OCI-LY7 (cell line): ENCODE measurements around the gene PTH1R. TPM values are rescaled to one million over a fixed set of nuclear protein-coding genes. Genes with fewer than 3 reads are reported as not detected.
"Not testable (repeated sequence)": the region's sequence is repeated elsewhere in the genome, so short reads cannot be mapped to it uniquely, and the experiment has no call there.

ENCODE experiments used
- BruUV-seq: library from RNA; stranded (reverse); fragments of 400-500 nt; replicated peaks from 2 replicates; lab custom pipeline; 2021; lab: Mats Ljungman, UMichigan
- CTCF ChIA-PET: fragments of 300-600 bp; sonication (Branson Sonifier 250); formaldehyde crosslinking; loops from one replicate; lab custom pipeline; 2022; ENCODE audit warnings: antibody characterized with exemption; ENCODE audit not compliant: unreplicated experiment; lab: Charles Lee
- POLR2A ChIA-PET: fragments of 300-600 bp; sonication (Branson Sonifier 250); formaldehyde crosslinking; loops from one replicate; lab custom pipeline; 2022; ENCODE audit warnings: antibody characterized with exemption; lab: Charles Lee
- DNase-seq: peaks from one replicate; pipeline ENCODE4 v3.0.0-alpha.2; 2015; ENCODE audit warnings: low spot score
- H2AFZ ChIP-seq: fragments of 200-600 bp; sonication (generic), shearing (Covaris generic); 2 replicates; pipeline ENCODE4 v1.6.1; 2014; ENCODE audit warnings: mild to moderate bottlenecking, antibody characterized with exemption, low read length, moderate library complexity
- H3K27ac ChIP-seq: fragments of 200-600 bp; sonication (generic); 2 replicates; pipeline ENCODE4 v1.5.1; 2014; ENCODE audit warnings: mixed run types, low read depth, mild to moderate bottlenecking, moderate library complexity, low read length, inconsistent platforms; ENCODE audit not compliant: poor library complexity, severe bottlenecking
- H3K36me3 ChIP-seq: fragments of 200-600 bp; sonication (generic); 2 replicates; pipeline ENCODE4 v1.6.1; 2014; ENCODE audit warnings: mild to moderate bottlenecking, antibody characterized with exemption, low read length, moderate library complexity, mixed read lengths; ENCODE audit not compliant: insufficient read depth
- H3K4me1 ChIP-seq: fragments of 200-600 bp; sonication (generic); 2 replicates; pipeline ENCODE4 v1.5.1; 2014; ENCODE audit warnings: mild to moderate bottlenecking, low read length; ENCODE audit not compliant: insufficient read depth, poor library complexity, severe bottlenecking
- H3K4me2 ChIP-seq: fragments of 200-600 bp; sonication (generic); 2 replicates; pipeline ENCODE4 v1.6.1; 2014; ENCODE audit warnings: mild to moderate bottlenecking, low read length
- H3K4me3 ChIP-seq: fragments of 200-600 bp; sonication (generic); 2 replicates; pipeline ENCODE4 v1.5.1; 2014; ENCODE audit warnings: mild to moderate bottlenecking, low read depth, low read length; ENCODE audit not compliant: poor library complexity, severe bottlenecking
- H3K79me2 ChIP-seq: fragments of 200-600 bp; sonication (generic); 2 replicates; pipeline ENCODE4 v1.6.1; 2016; ENCODE audit warnings: low read depth, mild to moderate bottlenecking, low read length, moderate library complexity, mixed read lengths; ENCODE audit not compliant: insufficient read depth
- H3K9me2 ChIP-seq: fragments of 200-600 bp; sonication (generic); 2 replicates; pipeline ENCODE4 v1.6.1; 2016; ENCODE audit warnings: mild to moderate bottlenecking, low read length, mixed read lengths; ENCODE audit not compliant: insufficient read depth
- H3K9me3 ChIP-seq: fragments of 200-600 bp; sonication (generic); 2 replicates; pipeline ENCODE4 v1.6.1; 2014; ENCODE audit warnings: mild to moderate bottlenecking, mixed run types, low read length, mixed read lengths
- H4K20me1 ChIP-seq: fragments of 200-600 bp; sonication (generic); 2 replicates; pipeline ENCODE4 v1.6.1; 2014; ENCODE audit warnings: mild to moderate bottlenecking, antibody characterized with exemption, low read length, moderate library complexity, mixed read lengths; ENCODE audit not compliant: insufficient read depth
- CTCF ChIP-seq: fragments of 200-600 bp; sonication (generic); conservative IDR thresholded peaks from 2 replicates; pipeline ENCODE4 v1.5.1; 2014; ENCODE audit warnings: mild to moderate bottlenecking, antibody characterized with exemption, low read length, moderate library complexity, mixed read lengths
- EZH2phosphoT487 ChIP-seq: fragments of 200-600 bp; sonication (generic); IDR thresholded peaks from 2 replicates; pipeline ENCODE4 v1.6.1; 2018; ENCODE audit warnings: low read depth, borderline replicate concordance, mild to moderate bottlenecking, mixed run types, antibody characterized with exemption, low read length, moderate library complexity, mixed read lengths
- intact Hi-C: fragments of 100-400 bp; cut with micrococcal nuclease; formaldehyde crosslinking; loops from one replicate; pipeline ENCODE4 v1.10.0; 2022; ENCODE audit not compliant: unreplicated experiment
- total RNA-seq, 2 experiments: library from RNA; depleted of rRNA in 1 of 2; stranded (reverse); fragments of >200 nt in 1 of 2; shearing (Covaris generic) in 1 of 2; gene quantifications; 2 replicates each; pipeline ENCODE4 v1.2.3, GENCODE V29; 2014 to 2022

Gene PTH1R
- total RNA-seq, 2 experiments from 2014 or later: not detected

DNA sequence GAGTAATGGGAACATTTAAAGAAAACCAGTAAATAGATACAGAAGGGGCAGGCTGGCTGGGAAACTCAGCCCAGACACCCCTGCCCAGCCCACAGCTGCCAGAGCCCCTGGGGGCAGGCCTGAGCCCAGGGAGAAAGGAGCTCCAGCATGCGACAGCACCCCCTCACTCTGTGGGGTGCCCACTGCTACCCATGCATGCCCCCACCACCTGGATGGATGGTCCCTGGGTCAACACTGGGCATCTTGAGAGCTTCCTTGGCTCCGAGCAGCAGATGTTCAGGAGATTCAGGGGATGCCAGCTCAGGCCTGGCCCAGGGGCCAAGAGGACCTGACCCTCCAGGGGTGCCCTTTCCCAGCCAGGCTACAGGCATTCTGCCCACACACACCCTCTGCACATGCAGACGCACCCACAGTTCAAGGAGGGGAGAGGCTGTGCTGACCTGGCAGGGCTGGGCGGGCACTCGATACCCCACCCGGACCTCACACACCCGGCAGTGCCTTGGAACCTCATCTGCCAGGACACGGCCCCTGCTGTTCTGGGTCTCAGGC, 31.5 kb downstream of the PTH1R start:
- Histone ChIP-seq H2AFZ (no peak overlapping the region), H3K4me1 (peaks cover 11% of the 10 kb centered on the region), H3K36me3 (no peaks in the 10 kb centered on the region), H4K20me1 (no peaks in the 10 kb centered on the region), H3K27ac (no peak overlapping the region), H3K4me3 (no peak overlapping the region), H3K9me3 (no peaks in the 10 kb centered on the region), H3K4me2 (peak overlapping the region; percentile 29; the same call in 1 of the 2 replicates), H3K79me2 (no peaks in the 10 kb centered on the region), H3K9me2 (no peaks in the 10 kb centered on the region)
- TF ChIP-seq CTCF: no peak
- no peak for TF ChIP-seq EZH2phosphoT487
- ChIA-PET POLR2A (no interaction called here), CTCF (no interaction called here)
- intact Hi-C loops: loop anchor here (1.0 kb wide), 1 partner anchor 43 kb away; no protein-coding TSS in a partner anchor
- no peak for DNase-seq
- no TSS peak for BruUV-seq

DNA sequence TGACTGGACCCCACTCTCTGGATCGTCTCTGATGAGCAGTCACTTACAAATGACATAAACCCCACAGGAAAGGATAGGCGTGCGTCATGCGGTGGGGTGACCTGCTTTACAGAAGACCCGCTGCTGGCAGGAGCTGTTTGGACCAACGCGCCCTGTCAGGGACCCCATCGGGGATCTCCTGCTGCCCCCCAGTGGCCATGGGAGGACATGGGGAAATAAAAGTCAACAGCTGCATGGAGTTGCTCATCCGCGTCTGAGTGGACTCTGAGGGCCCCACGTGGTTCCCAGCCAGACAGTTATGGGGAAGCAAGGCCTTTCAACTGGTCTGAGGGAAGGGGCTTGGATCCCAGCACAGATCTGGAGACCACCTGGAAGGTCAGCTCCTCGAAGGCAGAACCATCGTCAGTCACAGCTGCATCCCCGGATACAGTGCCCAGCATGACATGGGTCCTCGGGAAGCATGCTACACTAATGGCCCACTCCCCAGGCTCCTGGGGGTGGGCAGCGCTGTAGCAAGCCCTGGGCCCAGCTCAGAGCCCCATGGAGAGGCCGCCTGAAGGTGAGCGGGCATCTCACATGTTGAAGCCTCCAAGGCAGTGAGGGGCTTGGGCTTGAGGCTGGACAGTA, 32.1 kb downstream of the PTH1R start:
- POLR2A ChIA-PET: no interaction called here
- no peaks in the 10 kb centered on the region for H3K9me2 ChIP-seq
- no peak overlapping the region for H3K27ac ChIP-seq
- H3K9me3 ChIP-seq: no peaks in the 10 kb centered on the region
- no peak overlapping the region for H3K4me3 ChIP-seq
- no peaks in the 10 kb centered on the region for H4K20me1 ChIP-seq
- peaks cover 11% of the 10 kb centered on the region for H3K4me1 ChIP-seq
- DNase-seq: peak; percentile 85
- H3K4me2 ChIP-seq: peak overlapping the region; percentile 29; the same call in 1 of the 2 replicates
- TF ChIP-seq CTCF: peak; percentile 87
- TF ChIP-seq EZH2phosphoT487: no peak
- no TSS peak for BruUV-seq
- no peaks in the 10 kb centered on the region for H3K36me3 ChIP-seq
- H2AFZ ChIP-seq: no peak overlapping the region
- CTCF ChIA-PET: no interaction called here
- H3K79me2 ChIP-seq: no peaks in the 10 kb centered on the region
- intact Hi-C loops: loop anchor here (1.0 kb wide), 1 partner anchor 43 kb away; no protein-coding TSS in a partner anchor

DNA sequence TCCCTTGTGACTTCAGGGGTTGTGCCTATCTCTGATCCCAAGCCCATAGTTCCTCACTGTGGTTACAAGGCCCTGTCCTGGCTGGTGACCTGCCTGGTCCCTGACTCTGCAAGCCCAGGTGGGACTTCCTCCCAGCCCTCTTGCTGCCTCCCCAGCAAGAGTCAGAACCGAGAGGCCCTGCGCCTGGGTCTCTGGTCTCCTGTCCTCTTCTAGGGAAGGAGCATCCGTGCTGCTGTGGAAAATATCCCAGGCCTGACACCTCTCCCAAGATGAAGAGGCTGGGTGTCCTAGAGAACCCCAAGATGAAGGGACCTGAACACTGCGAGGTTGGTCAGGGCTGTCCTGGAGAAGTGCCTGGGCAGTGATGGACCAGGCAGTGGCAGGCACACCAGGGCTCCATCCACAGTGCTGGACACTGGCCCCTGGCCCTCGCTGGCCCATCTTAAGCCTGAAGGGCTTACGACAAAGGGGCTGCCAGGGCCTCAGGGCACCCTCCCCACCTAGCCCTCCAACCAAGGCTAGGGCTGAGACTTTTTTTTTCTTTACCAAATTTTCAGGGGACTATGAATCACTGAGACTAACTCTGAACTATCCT, 32.7 kb downstream of the PTH1R start:
- Histone ChIP-seq H3K9me2 (no peaks in the 10 kb centered on the region), H3K36me3 (peaks cover 2% of the 10 kb centered on the region; the same call in 1 of the 2 replicates), H3K4me2 (0 out of 2 replicates have a peak overlapping the region, but pooled peaks have one; percentile 29), H3K9me3 (no peaks in the 10 kb centered on the region), H4K20me1 (no peaks in the 10 kb centered on the region), H3K27ac (no peak overlapping the region), H2AFZ (no peak overlapping the region), H3K4me3 (no peak overlapping the region), H3K4me1 (peaks cover 11% of the 10 kb centered on the region), H3K79me2 (no peaks in the 10 kb centered on the region)
- ChIA-PET CTCF (no interaction called here), POLR2A (no interaction called here)
- intact Hi-C loops: no loop called here
- TF ChIP-seq EZH2phosphoT487 (no peak), CTCF (no peak)
- BruUV-seq: no TSS peak
- DNase-seq: no peak

DNA sequence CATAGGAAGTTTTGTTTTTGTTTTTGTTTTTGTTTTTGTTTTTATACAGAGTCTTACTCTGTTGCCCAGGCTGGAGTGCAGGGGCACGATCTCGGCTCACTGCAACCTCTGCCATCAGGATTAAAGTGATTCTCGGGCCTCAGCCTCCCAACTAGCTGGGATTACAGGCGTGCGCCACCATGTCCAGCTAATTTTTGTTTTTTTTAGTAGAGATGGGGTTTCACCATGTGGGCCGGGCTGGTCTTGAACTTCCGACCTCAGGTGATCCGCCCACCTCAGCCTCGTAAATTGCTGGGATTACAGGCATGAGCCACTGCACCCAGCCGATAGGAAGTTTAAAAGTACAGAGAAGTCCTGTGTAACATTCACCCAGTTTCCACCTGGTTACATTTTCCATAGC, 33.4 kb downstream of the PTH1R start:
- intact Hi-C loops, DNase-seq, H3K4me3 ChIP-seq, H4K20me1 ChIP-seq, POLR2A ChIA-PET, H3K79me2 ChIP-seq, H3K36me3 ChIP-seq, H3K9me2 ChIP-seq, H3K4me2 ChIP-seq, H2AFZ ChIP-seq, BruUV-seq, H3K9me3 ChIP-seq, CTCF ChIA-PET, H3K27ac ChIP-seq: not testable (repeated sequence)
- peaks cover 11% of the 10 kb centered on the region for H3K4me1 ChIP-seq
